Loucy (cell line): ENCODE measurements around the gene DSG2.

Source experiments
- CTCF ChIP-seq: fragments of 200-600 bp; sonication (generic); conservative IDR thresholded peaks from 2 replicates; pipeline ENCODE4 v1.5.1; 2014; ENCODE audit warnings: mild to moderate bottlenecking, antibody characterized with exemption, low read length
- EZH2phosphoT487 ChIP-seq: fragments of 200-600 bp; IDR thresholded peaks from 2 replicates; pipeline ENCODE4 v1.6.1; 2018; ENCODE audit warnings: antibody characterized with exemption, mild to moderate bottlenecking, moderate library complexity, borderline replicate concordance

- TF ChIP-seq CTCF, result no peak
- no peak for TF ChIP-seq EZH2phosphoT487
Observed at GRCh38 chr18:31538837-31539236, 40.9 kb downstream of the DSG2 start.
